HG03103 (cell line): Measurements from ENCODE around the gene RABL6.
A peak's percentile ranks its signal among the peaks of the same experiment; 100 is the strongest.
"Not testable (repeated sequence)": the region's sequence is repeated elsewhere in the genome, so short reads cannot be mapped to it uniquely, and the experiment has no call there.

ENCODE experiments used
- ATAC-seq: cut with Tn5 transposase; IDR thresholded peaks from one replicate; pipeline ENCODE4 v1.9.1; 2021; ENCODE audit warnings: low read depth; ENCODE audit not compliant: unreplicated experiment

RABL6 gene

GRCh38 chr9:136794281-136794999 lies 13.3 kb upstream of the RABL6 start:
- no peak for ATAC-seq

DNA sequence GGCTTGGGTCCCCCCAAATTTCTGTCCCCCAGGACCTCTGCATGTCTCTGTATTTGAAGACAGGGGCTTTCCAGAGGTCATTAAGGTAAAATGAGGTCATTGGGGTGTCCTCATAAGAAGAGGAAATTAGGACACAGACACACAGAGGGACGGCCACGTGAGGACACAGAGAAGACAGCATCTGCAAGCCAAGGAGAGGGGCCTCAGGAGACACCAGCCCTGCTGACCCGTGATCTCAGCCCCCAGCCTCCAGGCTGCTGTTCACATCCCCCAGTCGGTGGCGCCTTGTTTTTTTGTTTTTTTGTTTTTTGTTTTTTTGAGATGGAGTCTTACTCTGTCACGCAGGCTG lies 12.8 kb upstream of the RABL6 start:
- ATAC-seq: no peak

DNA sequence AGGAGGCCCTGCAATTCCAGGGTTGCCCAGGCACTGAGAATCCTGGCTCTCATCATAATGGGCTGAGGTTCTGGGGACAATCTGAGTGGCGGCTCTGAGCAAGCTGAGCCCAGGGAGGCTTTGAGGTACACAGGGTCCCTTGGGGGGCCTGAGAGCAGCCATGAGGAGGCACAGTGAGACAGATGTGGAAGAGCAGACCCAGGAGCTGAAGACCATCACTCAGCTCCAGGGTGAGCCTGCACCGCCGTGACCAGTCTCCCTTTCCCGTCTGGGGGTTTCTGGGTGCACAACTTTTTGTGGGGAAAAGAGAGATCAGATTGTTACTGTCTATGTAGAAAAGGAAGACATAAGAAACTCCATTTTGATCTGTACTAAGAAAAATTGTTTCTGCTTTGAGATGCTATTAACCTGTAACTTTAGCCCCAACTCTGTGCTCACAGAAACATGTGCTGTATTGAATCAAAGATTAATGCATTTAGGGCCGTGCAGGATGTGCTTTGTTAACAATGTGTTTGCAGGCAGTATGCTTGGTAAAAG lies 11.4 kb upstream of the RABL6 start, which contains the start of gene CCDC183:
Gene CCDC183, plus strand, starts transcription at position 101 of the 537 bp plus-strand sequence. Its CDS starts 60 bp downstream, at position 161.
- ATAC-seq: no peak

DNA sequence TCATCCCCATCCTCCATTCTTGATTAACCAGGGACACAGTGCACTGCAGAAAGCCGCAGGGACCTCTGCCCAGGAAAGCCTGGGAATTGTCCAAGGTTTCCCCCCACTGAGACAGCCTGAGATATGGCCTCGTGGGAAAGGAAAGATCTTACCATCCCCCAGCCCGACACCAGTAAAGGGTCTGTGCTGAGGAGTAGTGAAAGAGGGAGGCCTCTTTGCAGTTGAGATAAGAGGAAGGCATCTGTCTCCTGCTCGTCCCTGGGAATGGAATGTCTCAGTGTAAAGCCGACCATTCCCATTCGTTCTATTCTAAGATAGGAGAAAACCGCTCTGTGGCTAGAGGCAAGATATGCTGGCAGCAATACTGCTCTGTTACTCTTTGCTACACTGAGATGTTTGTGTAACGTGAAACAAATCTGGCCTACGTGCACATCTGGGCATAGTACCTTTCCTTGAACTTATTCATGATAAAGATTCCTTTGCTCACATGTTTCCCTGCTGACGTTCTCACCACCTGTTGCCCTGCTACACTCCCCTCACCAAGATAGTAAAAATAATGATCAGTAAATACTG lies 10.9 kb upstream of the RABL6 start:
- ATAC-seq: not testable (repeated sequence)

DNA sequence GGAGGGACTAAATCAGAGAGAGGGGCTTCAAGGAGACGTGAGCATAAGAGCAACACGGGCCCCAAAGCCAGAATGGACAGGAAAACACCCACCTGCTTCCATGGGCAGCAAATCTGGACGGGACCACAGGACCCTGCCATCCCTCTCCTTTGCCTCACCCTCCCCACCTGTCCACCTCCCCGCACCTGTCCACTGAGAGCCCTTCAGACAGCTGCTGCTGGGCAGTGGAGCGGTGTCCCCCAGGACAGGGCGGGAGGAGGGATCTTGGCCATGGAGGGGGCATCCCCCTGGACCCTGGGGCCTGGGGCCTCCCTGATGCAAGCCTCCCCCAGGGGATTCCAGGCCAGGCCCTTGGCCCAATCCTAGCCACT lies 9.1 kb upstream of the RABL6 start:
- no peak for ATAC-seq

DNA sequence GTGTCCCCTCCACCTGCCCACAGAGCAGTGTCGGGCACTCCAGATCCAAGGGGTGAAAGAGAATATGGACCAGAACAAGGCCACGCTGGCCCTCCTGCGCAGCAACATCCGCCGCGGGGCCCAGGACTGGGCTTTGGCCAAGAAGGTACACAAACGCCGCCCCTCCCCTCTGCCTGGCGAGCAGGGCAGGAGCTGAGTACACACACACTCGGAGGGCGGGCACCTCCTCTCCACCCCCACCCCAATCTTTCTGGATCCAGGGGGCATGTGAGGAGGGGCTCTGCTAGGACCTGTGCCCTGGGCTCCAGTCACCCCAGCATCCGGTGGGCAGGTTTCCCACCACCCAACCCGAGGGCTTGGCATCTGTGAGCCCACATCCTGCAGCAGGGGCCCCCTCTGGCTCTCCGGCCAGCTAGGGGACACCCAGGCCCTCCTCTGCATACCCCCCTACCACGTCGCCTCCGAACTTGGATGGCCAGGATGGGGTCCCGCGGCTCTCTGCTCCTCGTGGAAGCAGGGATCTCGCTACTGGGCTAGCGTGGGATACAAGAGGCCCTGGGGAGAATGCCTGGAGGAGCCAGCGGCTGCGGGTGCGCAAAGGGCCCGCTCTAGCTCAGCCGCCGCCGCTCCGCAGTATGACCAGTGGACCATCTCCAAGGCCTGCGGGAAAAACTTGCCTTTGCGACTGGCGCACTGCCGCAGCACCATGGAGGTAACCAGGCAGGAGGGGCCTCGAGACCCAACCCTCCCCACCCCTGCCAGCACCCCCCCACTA lies 8.5 kb upstream of the RABL6 start:
- ATAC-seq: no peak

DNA sequence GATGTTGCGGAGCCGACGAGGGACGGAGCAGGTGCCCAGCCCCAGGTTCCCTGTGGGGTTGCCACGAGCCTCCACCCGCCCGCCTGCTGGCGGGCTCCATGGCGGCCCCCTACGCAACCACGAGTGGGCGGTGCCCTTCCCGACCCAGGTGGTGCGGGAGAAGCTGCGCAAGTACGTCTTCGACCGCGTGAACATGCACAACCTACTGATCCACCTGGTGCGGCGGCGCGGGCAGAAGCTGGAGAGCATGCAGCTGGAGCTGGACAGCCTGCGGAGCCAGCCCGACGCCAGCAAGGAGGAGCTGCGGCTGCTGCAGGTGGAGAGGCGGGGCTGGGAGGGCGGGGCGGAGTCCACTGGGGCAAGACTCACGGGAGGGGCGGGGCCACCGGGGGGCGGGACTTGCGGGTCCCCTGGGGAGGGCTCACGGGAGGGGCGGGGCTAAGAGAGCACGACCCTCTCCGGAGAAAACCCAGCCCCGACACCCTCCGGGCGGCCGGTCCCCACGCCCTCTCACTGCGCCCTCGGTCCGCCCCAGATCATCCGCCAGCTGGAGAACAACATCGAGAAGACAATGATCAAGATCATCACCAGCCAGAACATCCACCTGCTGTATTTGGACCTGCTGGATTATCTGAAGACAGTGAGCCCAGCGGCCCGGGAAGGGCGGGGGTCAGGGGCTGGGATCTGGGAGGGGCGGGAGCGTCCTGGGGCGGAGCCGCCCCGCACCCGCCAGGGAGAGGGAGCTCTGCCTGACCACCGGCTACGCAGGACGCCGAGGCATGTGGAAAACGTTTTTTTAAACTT lies 7.7 kb upstream of the RABL6 start:
- peak; percentile 44 for ATAC-seq

GRCh38 chr9:136802321-136802720 lies 5.4 kb upstream of the RABL6 start:
- no peak for ATAC-seq

- not testable (repeated sequence) for ATAC-seq
Measured at GRCh38 chr9:136803009-136803550, 4.7 kb upstream of the RABL6 start.

DNA sequence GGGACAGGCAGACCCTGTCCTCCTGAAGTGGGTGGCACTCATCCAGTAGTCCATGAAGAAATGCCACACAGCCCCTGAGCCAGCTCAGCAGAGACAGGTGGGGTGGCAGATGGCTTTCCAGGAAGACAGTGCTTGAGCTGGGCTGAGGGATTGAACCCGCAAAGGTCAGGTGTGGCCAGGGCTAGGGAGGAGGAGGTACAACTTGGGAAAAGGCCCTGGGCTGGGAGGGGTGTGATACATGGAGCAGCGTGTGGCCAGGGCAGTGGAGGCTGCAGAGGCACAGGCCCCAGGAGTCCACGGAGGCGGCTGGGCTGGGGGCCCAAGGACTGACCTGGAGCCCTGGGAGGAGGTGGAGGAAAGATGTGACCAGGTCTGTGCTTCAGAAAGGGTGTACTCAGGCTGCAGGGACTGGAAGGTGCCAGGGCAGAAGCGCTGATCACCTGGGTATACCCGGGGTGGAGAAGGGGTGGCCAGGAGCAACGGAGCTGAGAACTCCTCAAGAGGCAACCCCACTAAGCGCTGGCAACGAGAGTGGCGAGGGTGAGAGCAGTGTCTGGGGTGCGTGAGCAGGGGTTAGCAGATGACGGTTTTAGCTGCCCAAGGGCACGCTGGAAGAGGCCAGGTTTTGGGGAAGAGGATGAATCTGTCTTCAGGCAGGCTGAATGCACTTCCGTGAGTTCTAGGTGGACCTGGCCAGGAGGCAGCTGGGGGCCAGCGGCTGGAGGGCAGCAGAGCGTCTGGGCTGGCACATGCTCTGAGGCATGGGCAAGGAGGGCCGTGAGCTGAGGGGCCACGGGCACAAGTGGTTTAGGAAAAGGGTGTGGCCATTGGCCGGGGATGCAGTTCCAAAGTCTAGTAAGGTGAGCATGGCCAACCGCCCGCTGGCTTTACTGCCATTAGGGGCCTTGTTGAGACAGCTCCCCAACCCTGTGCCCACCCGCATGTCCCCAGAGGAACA lies 3.9 kb upstream of the RABL6 start:
- ATAC-seq: no peak

DNA sequence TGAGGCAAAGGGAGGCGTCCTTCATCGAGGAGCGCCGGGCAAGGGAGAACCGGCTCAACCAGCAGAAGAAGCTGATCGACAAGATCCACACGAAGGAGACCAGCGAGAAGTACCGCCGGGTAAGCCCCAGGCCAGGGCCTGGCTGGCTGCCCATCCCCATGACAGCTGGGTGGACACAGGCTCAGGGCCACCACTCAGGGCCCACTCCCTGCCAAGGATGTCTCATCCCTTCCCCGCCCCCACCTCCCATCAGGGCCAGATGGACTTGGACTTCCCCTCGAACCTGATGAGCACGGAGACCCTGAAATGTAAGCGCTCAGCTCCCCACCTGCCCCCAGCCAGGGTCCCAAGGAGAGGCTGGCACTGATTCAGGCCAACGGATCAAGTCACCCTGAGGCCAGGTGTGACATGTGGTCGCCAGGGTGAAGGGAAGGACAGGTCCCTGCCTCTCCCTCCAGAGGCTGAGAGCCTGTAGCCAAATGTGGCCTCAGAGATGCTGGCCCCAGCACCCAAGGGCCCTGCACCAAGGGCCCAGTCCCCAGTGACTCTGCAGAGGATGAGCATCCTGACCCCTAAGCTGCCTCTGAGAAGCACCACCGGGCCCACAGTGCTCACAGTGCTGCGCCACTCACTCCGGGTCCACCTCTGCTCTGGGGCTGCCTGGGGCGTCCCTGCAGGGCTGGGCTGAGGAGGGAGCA lies 3.1 kb upstream of the RABL6 start:
- no peak for ATAC-seq

DNA sequence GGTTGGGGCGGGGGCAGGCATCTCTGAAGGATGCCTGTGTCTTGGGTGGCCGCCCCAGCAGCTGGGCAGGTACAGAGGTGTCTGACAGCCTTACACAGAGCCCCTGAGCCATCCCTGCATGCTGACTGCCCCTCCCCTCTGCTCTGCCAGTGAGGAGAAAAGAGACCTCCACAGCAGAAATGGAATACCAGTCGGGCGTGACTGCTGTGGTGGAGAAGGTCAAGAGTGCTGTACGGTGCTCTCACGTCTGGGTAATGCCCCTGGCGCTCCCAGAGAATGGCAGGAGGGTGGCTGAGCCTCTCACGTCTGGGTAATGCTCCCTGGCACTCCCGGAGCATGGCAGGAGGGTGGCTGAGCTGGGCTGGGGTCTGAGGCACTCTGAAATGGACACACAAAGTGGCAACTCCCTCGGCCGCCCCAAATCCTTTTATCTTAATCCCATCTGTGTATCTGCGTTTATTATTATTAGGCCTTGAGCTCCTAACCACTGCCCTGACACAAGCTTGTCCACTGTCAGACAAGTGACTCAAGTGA lies 2.5 kb upstream of the RABL6 start:
- no peak for ATAC-seq

- ATAC-seq: no peak
Measured at GRCh38 chr9:136806067-136806466, 1.7 kb upstream of the RABL6 start.

DNA sequence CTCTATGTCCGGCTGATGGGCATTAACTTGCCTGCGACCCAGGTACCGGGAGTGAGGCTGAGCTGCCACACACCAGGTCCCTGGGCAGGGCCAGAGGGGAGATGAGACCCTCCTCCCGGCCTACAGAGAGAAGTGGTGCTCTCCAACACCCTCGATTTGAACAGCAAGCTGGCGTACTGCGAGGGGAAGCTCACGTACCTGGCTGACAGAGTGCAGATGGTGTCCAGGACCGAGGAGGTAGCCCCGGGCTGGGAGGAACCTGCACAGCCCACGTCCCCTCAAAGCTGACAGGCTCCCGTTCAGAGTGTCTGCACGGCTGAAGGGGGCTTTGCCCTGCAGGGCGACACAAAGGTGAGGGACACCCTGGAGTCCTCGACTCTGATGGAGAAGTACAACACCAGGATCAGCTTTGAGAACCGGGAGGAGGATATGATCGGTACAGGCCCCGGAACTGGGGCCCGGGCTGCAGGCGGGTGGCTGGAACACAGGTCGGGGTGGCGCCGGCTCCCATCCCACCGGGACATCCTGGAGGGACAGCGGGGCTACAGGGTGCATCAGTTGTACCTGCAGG lies 1.0 kb upstream of the RABL6 start:
- no peak for ATAC-seq

- peak; percentile 29 for ATAC-seq
Measured at GRCh38 chr9:136808075-136808805, 492 bp downstream of the RABL6 start.

DNA sequence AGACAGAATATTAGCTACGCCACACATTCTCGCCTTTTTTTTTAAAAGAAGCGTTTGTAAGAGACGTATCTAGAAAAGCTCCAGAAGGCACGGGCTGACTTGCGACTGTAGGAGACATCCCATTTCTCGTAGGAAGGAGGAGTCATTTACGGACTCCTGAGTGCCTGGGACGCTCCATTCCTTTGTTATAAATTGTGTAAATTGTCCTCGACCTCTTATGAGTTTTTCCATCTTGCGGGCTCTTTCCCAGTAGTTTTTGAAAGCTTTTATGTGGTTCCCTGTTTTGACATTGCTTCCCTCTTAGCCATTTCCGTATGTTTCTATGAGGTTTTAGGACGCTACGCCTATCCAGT lies 1.0 kb downstream of the RABL6 start:
- ATAC-seq: no peak

GRCh38 chr9:136814725-136815421 lies 7.1 kb downstream of the RABL6 start:
- no peak for ATAC-seq
